ENCODE measurements around the gene RGS18. TPM values are rescaled to one million over a fixed set of nuclear protein-coding genes. Genes with fewer than 3 reads are reported as not detected.

RGS18 gene
- total RNA-seq, 1 experiment from 2014 or later: 0.13 TPM

- intact Hi-C loops (cut with micrococcal nuclease; ENCODE audit: unreplicated experiment): no loop called here
- Histone ChIP-seq H3K27me3 (replicated peaks; ENCODE audit: insufficient read depth, low read depth, low read length, poor library complexity) (no peaks in the 10 kb centered on the region), H3K4me1 (ENCODE audit: insufficient read depth, low read length, poor library complexity, severe bottlenecking) (peaks cover 3% of the 10 kb centered on the region), H3K27ac (ENCODE audit: low read depth, low read length, poor library complexity, severe bottlenecking) (no peak overlapping the region), H3K4me3 (ENCODE audit: low read depth, low read length, poor library complexity, severe bottlenecking) (no peak overlapping the region), H3K9me3 (ENCODE audit: low read depth, low read length, poor library complexity, severe bottlenecking) (no peaks in the 10 kb centered on the region), H3K36me3 (ENCODE audit: insufficient read depth, low read length, poor library complexity, severe bottlenecking) (no peaks in the 10 kb centered on the region)
- CTCF ChIA-PET: no interaction called here
- no TSS peak for BruUV-seq (replicated peaks)
- TF ChIP-seq, protein P1, sequence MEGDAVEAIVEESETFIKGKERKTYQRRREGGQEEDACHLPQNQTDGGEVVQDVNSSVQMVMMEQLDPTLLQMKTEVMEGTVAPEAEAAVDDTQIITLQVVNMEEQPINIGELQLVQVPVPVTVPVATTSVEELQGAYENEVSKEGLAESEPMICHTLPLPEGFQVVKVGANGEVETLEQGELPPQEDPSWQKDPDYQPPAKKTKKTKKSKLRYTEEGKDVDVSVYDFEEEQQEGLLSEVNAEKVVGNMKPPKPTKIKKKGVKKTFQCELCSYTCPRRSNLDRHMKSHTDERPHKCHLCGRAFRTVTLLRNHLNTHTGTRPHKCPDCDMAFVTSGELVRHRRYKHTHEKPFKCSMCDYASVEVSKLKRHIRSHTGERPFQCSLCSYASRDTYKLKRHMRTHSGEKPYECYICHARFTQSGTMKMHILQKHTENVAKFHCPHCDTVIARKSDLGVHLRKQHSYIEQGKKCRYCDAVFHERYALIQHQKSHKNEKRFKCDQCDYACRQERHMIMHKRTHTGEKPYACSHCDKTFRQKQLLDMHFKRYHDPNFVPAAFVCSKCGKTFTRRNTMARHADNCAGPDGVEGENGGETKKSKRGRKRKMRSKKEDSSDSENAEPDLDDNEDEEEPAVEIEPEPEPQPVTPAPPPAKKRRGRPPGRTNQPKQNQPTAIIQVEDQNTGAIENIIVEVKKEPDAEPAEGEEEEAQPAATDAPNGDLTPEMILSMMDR (conservative IDR thresholded peaks at IDR 0.05; ENCODE audit: low read depth, low read length): no peak
- POLR2A ChIA-PET (ENCODE audit: low non-redundant PET): no interaction called here
- no peak for DNase-seq (ENCODE audit: low spot score)
These were observed 5.0 kb upstream of the RGS18 start for GRCh38 chr1:192153276-192153675.

DNA sequence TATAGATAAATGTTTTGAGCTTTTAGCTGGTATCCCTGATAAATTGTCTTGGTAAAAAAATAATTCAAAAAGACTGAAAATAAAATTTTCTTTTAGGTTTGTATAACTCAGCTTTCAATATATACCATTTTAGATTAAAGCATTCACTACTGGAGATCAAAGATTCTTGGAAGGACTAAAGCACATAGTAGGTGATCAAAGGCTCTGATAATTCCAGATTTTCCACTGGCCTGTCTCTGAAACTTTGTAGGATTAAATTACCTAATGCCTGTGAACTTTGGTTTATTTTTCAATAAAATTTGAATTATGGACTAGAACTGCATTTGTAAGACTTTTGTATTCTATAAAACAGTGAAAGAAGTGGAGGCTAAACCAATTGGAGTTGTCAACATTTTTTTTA is 1.2 kb upstream of the RGS18 start:
- TF ChIP-seq EZH2 (IDR thresholded peaks at IDR 0.05; ENCODE audit: borderline replicate concordance, low read depth, low read length, poor library complexity, severe bottlenecking): no peak
- TF ChIP-seq, protein P1 (conservative IDR thresholded peaks at IDR 0.05; ENCODE audit: low read depth, low read length): no peak
- no peak for DNase-seq (ENCODE audit: low spot score)
- ChIA-PET CTCF (no interaction called here), POLR2A (ENCODE audit: low non-redundant PET) (no interaction called here)
- Histone ChIP-seq H3K4me1 (ENCODE audit: insufficient read depth, low read length, poor library complexity, severe bottlenecking) (peaks cover 21% of the 10 kb centered on the region), H3K36me3 (ENCODE audit: insufficient read depth, low read length, poor library complexity, severe bottlenecking) (no peaks in the 10 kb centered on the region), H3K27me3 (replicated peaks; ENCODE audit: insufficient read depth, low read depth, low read length, poor library complexity) (no peaks in the 10 kb centered on the region), H3K4me3 (ENCODE audit: low read depth, low read length, poor library complexity, severe bottlenecking) (no peak overlapping the region), H3K9me3 (ENCODE audit: low read depth, low read length, poor library complexity, severe bottlenecking) (no peaks in the 10 kb centered on the region), H3K27ac (ENCODE audit: low read depth, low read length, poor library complexity, severe bottlenecking) (no peak overlapping the region)
- intact Hi-C loops (cut with micrococcal nuclease; ENCODE audit: unreplicated experiment): no loop called here
- no TSS peak for BruUV-seq (replicated peaks)

DNA sequence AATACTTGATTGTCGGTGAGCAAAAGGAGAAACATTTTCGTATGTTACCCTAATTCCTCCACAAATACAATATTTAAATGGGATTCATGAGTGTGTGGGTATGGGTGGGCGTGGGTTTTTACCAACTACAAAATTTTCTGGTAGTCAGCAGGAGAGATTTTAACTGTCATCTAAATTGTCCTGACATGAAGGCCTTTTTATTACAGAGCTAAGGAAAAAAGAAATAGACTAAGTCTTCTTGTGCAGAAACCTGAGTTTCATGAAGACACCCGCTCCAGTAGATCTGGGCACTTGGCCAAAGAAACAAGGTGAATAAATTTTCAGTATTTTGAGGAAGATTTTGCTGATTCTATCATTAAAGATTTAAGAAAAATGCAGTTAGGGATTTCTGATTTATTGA is 752 bp downstream of the RGS18 start:
- Histone ChIP-seq H3K9me3 (ENCODE audit: low read depth, low read length, poor library complexity, severe bottlenecking) (no peaks in the 10 kb centered on the region), H3K4me1 (ENCODE audit: insufficient read depth, low read length, poor library complexity, severe bottlenecking) (peaks cover 21% of the 10 kb centered on the region), H3K4me3 (ENCODE audit: low read depth, low read length, poor library complexity, severe bottlenecking) (no peak overlapping the region), H3K27ac (ENCODE audit: low read depth, low read length, poor library complexity, severe bottlenecking) (peak overlapping the region; percentile 47), H3K36me3 (ENCODE audit: insufficient read depth, low read length, poor library complexity, severe bottlenecking) (no peaks in the 10 kb centered on the region), H3K27me3 (replicated peaks; ENCODE audit: insufficient read depth, low read depth, low read length, poor library complexity) (no peaks in the 10 kb centered on the region)
- ChIA-PET POLR2A (ENCODE audit: low non-redundant PET) (no interaction called here), CTCF (no interaction called here)
- no TSS peak for BruUV-seq (replicated peaks)
- peak; percentile 33 for DNase-seq (ENCODE audit: low spot score)
- intact Hi-C loops (cut with micrococcal nuclease; ENCODE audit: unreplicated experiment): no loop called here
- TF ChIP-seq, protein P1 (conservative IDR thresholded peaks at IDR 0.05; ENCODE audit: low read depth, low read length): no peak
